Measurements from ENCODE around the gene TENT5C.

GRCh38 chr1:117567435-117567834 lies 38.4 kb upstream of the TENT5C start:
- no peak for TF ChIP-seq CTCF (IDR thresholded peaks at IDR 0.05 in 2 of 3, conservative IDR thresholded peaks at IDR 0.05 in 1 of 3; ENCODE audit: control insufficient read depth in 2 of 3, extremely low read depth in 1 of 3, insufficient read depth in 1 of 3, low read depth in 3 of 3, low read length in 3 of 3)
- TF ChIP-seq EED (IDR thresholded peaks at IDR 0.05; ENCODE audit: low read depth) = no peak
- no peak for TF ChIP-seq BACH1 (IDR thresholded peaks at IDR 0.05; ENCODE audit: borderline replicate concordance)
- TF ChIP-seq, protein P1, sequence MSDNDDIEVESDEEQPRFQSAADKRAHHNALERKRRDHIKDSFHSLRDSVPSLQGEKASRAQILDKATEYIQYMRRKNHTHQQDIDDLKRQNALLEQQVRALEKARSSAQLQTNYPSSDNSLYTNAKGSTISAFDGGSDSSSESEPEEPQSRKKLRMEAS (IDR thresholded peaks at IDR 0.05; ENCODE audit: low read depth, low read length) = no peak

Measured in GM12878 (cell line).